Dermis blood vessel endothelial cell (primary cell): ENCODE data around the gene ZNF865. TPM values are rescaled to one million over a fixed set of nuclear protein-coding genes. Genes with fewer than 3 reads are reported as not detected.

ENCODE experiments used
- DNase-seq: peaks from one replicate; pipeline ENCODE4 v3.0.0; 2010
- total RNA-seq: library from RNA; depleted of rRNA; stranded (reverse); fragments of >200 nt; gene quantifications from 2 replicates; pipeline ENCODE4 v1.2.3, GENCODE V29; 2014

ZNF865 gene
- total RNA-seq, 1 donor from 2014 or later = 1.4 TPM

DNA sequence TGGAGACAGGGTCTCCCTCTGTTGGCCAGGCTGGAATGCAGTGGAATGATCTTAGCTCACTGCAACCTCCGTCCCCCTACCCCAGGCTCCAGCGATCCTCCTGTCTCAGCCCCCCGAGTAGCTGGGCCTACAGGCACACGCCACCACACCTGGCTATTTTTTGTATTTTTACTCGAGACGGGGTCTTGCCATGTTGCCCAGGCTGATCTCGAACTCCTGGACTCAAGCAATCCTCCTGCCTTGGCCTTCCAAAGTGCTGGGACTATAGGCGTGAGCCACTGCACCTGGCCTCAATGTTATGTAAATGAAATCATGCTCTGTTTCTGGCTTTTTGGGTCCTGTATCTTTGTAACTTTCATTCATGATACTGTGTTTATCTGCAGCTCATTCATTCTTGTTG lies 16.7 kb upstream of the ZNF865 start:
- no peak for DNase-seq

GRCh38 chr19:55590109-55590508 lies 15.3 kb upstream of the ZNF865 start:
- no peak for DNase-seq

DNA sequence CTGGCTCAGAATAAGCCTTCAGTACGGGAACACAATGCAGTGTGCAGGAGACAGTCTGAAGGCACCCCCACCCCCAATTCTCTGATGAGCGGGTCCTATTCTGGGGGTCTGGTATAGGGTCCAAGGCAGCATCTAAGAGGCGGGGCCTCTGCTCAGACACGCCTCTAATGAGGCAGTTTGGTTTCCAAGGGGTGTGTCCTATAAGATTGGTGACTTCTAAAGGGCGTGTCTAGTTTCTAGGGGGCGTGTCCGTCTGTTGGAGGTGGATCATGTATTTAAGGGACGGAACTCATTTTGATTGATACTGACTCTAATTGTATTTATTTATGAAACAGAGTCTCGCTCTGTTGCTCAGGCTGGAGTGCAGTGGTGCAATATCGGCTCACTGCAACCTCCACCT lies 14.8 kb upstream of the ZNF865 start:
- no peak for DNase-seq

- DNase-seq = no peak
Observed at GRCh38 chr19:55591555-55591954, 13.9 kb upstream of the ZNF865 start.

DNA sequence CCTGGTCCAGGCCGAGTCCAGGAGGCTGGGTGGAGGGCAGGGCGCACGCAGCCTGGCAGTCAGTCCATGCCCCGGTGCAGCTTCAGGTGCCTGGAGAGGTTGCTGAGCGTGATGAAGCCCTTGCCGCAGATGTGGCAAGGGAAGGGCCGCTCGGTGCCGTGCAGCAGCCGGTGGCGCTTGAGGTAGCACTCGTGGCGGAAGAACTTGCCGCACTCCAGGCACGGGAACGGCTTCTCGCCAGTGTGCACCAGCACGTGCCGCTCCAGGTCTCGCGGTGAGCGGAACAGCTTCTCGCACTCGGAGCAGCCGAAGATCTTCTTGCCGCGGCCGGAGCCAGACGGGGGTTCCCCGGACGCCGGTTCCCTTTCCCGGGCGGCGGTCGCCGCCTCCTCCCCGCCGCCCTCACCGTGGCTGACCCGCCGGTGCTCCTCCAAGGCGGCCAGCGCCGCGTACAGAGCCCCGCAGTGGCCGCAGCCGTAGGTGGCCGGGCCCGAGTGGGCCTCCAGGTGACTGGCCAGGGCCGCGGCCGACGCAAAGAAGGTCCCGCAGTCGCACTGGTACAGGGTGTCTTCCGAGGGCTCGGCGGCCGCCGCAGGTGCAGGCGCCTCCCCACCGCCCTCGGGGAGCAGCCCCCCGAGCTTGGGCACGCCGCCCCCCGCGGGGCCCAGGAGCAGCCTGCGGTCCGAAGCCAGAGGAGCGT lies 12.9 kb upstream of the ZNF865 start:
- DNase-seq = no peak

GRCh38 chr19:55593096-55593772 lies 12.2 kb upstream of the ZNF865 start:
- no peak for DNase-seq

DNA sequence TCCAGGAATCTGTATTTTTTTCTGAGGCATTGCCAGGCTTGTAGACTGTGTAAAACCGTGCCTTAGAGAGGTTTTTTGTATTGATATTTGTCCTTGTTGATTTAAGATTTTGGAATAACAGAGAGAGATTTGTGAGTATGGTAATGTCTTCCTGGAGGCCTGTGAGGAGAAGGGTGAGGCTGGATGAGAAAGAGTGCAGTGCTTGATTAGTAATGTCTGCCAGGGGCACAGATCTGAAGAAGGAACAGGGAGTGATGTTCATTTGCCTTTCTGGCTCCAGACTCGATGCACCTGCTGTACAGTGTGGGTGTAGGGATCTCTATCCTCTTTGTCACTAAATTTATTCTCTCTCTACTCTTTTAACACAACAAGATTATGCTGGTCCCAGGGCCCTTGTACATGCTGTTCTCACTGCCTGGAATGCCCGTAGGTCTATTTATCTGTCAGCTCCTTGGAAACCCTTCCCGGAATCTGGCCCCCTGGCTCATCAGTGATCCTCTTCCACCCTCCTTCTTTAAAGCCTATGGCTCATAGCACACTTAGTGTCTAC lies 10.4 kb upstream of the ZNF865 start:
- DNase-seq = no peak

DNA sequence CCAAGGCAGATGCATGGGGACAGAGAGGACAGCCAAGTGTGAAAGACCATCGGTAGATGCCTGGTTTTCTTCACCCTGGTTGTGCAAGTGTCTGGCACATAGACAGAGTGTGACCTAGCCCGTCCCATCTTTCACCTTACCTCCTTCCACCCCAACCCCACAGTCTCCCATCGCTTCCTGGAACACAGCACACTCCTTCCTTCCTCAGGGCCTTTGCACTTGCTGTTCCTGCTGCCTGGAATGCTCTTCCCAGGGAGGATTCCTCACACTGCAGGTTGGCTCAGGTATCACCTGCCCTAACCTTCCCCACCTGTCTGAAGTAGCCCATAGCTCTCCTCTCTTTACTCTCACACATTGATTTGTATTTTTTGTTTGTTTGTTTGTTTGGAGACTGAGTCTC lies 9.1 kb upstream of the ZNF865 start:
- DNase-seq = no peak

DNA sequence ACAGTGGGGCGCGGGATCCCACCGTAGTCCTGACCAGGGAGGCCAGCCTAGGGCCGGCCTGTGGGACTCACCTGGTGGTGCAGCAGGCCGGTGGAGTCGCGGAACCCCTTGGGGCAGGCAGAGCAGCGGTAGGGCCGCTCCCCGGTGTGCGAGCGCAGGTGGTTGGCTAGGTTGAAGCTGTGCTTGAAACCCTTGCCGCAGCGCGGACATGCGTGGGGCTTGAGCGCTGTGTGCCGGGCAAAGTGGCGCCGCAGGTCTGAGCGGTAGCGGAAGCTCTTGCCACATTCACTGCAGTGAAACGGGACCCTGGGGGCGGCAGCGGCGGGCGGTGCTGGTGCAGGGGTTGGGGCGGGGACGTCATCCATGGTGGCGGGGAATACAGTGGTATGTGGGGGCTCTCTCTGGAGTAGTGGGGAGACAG lies 7.9 kb upstream of the ZNF865 start:
- DNase-seq = no peak

DNA sequence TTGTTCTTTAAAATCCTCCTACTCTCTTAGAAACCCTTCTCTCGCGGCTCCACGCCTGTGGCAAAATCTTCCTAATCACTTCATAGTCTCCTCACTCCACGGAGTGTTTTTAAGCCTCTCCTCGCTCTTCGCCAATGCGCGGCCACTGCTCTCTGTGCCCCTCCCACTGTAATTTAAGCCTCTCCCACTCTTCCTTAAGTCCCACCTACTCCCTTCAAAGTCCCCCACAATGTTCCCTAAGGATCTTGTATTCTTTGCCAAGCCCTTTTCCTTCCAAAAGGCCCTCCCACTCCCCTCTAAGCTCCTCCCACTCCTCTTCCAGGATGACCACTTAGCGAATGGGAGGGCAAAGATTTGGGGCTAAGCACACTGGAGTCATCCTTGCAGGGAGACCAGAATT lies 7.4 kb upstream of the ZNF865 start:
- DNase-seq = no peak

- DNase-seq = peak; percentile 98
Observed at GRCh38 chr19:55598719-55599467, 6.6 kb upstream of the ZNF865 start.

- peak; percentile 99 for DNase-seq
Observed at GRCh38 chr19:55599468-55599841, 6.0 kb upstream of the ZNF865 start, which contains the start of gene FIZ1. Gene FIZ1, minus strand, starts transcription at chr19:55599517. Its CDS starts 1,652 bp downstream, at chr19:55597865.

GRCh38 chr19:55599842-55600661 lies 5.4 kb upstream of the ZNF865 start, which contains the start of gene ZNF524:
Gene ZNF524, plus strand, starts transcription at chr19:55600288. Its CDS starts 1,825 bp downstream, at chr19:55602113.
- DNase-seq = peak; percentile 90

- DNase-seq = no peak
Observed at GRCh38 chr19:55600662-55601028, 4.8 kb upstream of the ZNF865 start.

DNA sequence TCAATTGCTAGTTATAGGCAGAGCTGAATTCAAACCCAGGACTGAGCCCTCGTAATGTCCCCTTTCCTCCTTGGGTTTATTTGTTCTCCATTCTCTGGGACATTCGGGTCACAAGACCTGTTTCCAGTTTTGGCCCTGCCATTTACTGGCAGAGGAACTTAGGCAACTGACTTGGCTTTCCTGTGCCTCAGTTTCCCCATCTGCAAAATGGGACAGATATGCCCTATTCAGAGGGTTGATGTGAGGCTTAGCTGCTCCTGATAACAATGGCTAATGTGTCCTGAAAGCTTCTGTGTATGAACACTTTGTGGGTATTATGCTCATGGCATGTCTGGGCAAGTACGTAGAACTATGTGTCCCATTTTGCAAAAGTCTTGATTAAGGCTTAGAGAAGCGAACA lies 4.4 kb upstream of the ZNF865 start:
- no peak for DNase-seq

DNA sequence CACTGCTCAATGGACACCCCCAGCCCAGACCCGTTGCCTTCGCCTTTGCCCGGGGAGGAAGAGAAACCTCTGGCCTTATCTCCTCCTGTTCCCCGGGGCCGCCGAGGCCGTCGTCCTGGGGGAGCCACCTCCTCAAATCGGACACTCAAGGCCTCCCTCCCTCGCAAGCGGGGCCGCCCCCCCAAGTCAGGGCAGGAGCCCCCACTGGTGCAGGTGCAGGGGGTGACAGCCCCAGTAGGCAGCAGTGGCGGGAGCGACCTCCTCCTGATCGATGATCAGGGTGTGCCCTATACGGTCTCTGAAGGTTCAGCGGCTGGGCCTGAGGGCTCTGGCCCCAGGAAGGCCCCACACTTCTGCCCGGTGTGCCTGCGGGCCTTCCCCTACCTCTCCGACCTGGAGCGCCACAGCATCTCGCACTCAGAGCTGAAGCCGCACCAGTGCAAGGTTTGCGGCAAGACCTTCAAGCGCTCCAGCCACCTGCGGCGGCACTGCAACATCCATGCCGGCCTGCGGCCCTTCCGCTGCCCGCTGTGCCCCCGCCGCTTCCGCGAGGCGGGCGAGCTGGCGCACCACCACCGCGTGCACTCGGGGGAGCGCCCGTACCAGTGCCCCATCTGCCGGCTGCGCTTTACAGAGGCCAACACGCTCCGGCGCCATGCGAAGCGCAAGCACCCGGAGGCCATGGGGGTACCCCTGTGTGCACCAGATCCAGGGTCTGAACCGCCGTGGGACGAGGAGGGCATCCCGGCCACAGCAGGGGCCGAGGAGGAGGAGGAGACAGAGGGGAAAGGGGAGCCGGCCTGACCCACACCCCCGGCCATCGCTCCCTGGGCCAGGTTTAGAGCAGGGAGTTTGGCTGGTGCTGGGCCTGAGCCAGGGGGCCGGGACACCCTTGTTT lies 3.1 kb upstream of the ZNF865 start:
- no peak for DNase-seq

DNA sequence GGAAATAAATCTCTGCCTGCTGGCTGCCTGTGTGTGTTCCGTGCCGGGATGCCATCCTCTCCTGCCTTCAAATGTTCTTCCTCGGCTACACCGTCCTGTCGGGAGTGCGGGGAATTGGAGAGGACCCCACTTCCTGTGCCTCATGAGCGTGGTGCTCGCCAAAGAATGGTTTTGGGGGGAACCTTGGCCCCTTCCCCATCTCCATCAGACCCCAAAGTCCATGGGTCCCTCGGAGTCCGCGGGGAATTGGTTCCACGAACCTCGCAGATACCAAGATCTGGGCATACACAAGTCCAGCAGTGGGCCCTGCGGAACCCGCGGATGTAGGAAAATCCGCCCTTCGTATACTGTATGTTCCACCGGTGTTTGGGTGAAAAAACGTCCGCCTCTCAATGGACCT lies 2.3 kb upstream of the ZNF865 start:
- DNase-seq = no peak

GRCh38 chr19:55603581-55604292 lies 1.7 kb upstream of the ZNF865 start:
- no peak for DNase-seq

GRCh38 chr19:55605207-55605636 lies 225 bp upstream of the ZNF865 start:
- peak; percentile 98 for DNase-seq

- DNase-seq = no peak
Observed at GRCh38 chr19:55606471-55606787, 982 bp downstream of the ZNF865 start.

DNA sequence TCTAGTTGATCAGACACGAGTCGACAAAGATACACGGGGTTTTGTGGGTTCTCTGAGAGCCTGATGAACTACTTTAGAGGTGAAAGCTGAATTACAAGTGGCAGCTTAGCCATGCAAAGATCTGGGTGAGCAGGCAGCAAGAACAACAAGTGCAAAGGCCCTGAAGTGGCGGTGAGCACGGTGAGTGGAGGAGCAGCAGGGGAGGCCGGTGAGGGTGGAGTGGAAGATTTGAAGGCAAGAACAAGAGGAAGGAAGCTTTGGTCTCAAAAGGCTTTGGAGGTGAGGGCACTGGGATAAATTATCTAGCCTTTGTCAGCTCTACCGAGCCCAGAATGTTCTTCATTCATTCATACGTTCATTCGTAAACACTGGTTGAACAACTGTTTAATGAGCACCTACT lies 1.4 kb downstream of the ZNF865 start:
- no peak for DNase-seq
